MM.1S (cell line): ENCODE results near the gene ACSS3.

Experiments used
- DNase-seq: peaks from one replicate; pipeline ENCODE4 v3.0.0-alpha.2; 2015
- H2AFZ ChIP-seq: fragments of 300-600 bp; sonication (generic); 2 replicates; pipeline ENCODE4 v1.6.0; 2016; ENCODE audit warnings: antibody characterized with exemption, low read length
- H3F3A ChIP-seq: fragments of 300-600 bp; sonication (generic); 2 replicates; pipeline ENCODE4 v1.6.1; 2016; ENCODE audit warnings: mild to moderate bottlenecking, antibody characterized with exemption, low read length, moderate library complexity, mixed read lengths; ENCODE audit not compliant: insufficient read depth
- H3K27ac ChIP-seq: fragments of 300-600 bp; sonication (generic); 2 replicates; pipeline ENCODE4 v1.5.1; 2016; ENCODE audit warnings: mild to moderate bottlenecking, low read length
- H3K27me3 ChIP-seq: fragments of 300-600 bp; sonication (generic); replicated peaks from 2 replicates; pipeline ENCODE4 v1.6.0; 2016; ENCODE audit warnings: low read length; ENCODE audit not compliant: insufficient read depth
- H3K36me3 ChIP-seq: fragments of 300-600 bp; sonication (generic); replicated peaks from 2 replicates; pipeline ENCODE4 v1.6.1; 2016; ENCODE audit warnings: mild to moderate bottlenecking, low read length, mixed read lengths; ENCODE audit not compliant: insufficient read depth
- H3K4me1 ChIP-seq: fragments of 300-600 bp; sonication (generic); 2 replicates; pipeline ENCODE4 v1.6.1; 2016; ENCODE audit warnings: low read length, mixed read lengths
- H3K4me2 ChIP-seq: fragments of 300-600 bp; sonication (generic); 2 replicates; pipeline ENCODE4 v1.6.0; 2016; ENCODE audit warnings: low read depth, low read length
- H3K4me3 ChIP-seq: fragments of 300-600 bp; sonication (generic); 2 replicates; pipeline ENCODE4 v1.5.1; 2016; ENCODE audit warnings: low read length, mixed read lengths
- H3K79me2 ChIP-seq: fragments of 300-600 bp; sonication (generic); 2 replicates; pipeline ENCODE4 v1.6.1; 2016; ENCODE audit warnings: mixed run types, low read length, mixed read lengths
- H3K9ac ChIP-seq: fragments of 300-600 bp; sonication (generic); 2 replicates; pipeline ENCODE4 v1.6.1; 2016; ENCODE audit warnings: low read length, mixed read lengths
- H3K9me2 ChIP-seq: fragments of 300-600 bp; sonication (generic); replicated peaks from 2 replicates; pipeline ENCODE4 v1.6.1; 2016; ENCODE audit warnings: mild to moderate bottlenecking, low read length, mixed read lengths; ENCODE audit not compliant: insufficient read depth
- H3K9me3 ChIP-seq: fragments of 300-600 bp; sonication (generic); replicated peaks from 2 replicates; pipeline ENCODE4 v1.6.1; 2016; ENCODE audit warnings: mild to moderate bottlenecking, low read length, mixed read lengths; ENCODE audit not compliant: insufficient read depth
- H4K20me1 ChIP-seq: fragments of 300-600 bp; sonication (generic); 2 replicates; pipeline ENCODE4 v1.6.1; 2016; ENCODE audit warnings: mild to moderate bottlenecking, low read length, moderate library complexity, mixed read lengths; ENCODE audit not compliant: insufficient read depth
- CTCF ChIP-seq: fragments of 300-600 bp; sonication (generic); IDR thresholded peaks from 2 replicates; pipeline ENCODE4 v1.5.1; 2016; ENCODE audit warnings: antibody characterized with exemption, low read length, mixed read lengths
- EZH2 ChIP-seq: fragments of 300-600 bp; sonication (generic); optimal IDR thresholded peaks from 2 replicates; pipeline ENCODE3; 2017; ENCODE audit warnings: low read depth, mild to moderate bottlenecking, antibody characterized with exemption, low read length, mixed read lengths
- EZH2phosphoT487 ChIP-seq: fragments of 300-600 bp; sonication (generic); IDR thresholded peaks from 2 replicates; pipeline ENCODE4 v1.6.1; 2018; ENCODE audit warnings: antibody characterized with exemption, low read length

Gene ACSS3

GRCh38 chr12:81300454-81300853 lies 222.6 kb downstream of the ACSS3 start:
- Histone ChIP-seq H3F3A (no peaks in the 10 kb centered on the region), H3K27ac (no peak overlapping the region), H3K9me3 (no peaks in the 10 kb centered on the region), H3K9me2 (no peaks in the 10 kb centered on the region), H3K4me2 (no peak overlapping the region), H3K27me3 (no peaks in the 10 kb centered on the region), H3K4me1 (no peaks in the 10 kb centered on the region), H2AFZ (no peak overlapping the region), H3K36me3 (no peaks in the 10 kb centered on the region), H4K20me1 (no peaks in the 10 kb centered on the region), H3K4me3 (no peak overlapping the region), H3K79me2 (no peaks in the 10 kb centered on the region), H3K9ac (no peak overlapping the region)
- TF ChIP-seq CTCF (no peak), EZH2phosphoT487 (no peak), EZH2 (no peak)
- no peak for DNase-seq

GRCh38 chr12:81303935-81304334 lies 226.1 kb downstream of the ACSS3 start:
- no peak overlapping the region for H3K4me3 ChIP-seq
- no peaks in the 10 kb centered on the region for H3K27me3 ChIP-seq
- H3K4me1 ChIP-seq: no peaks in the 10 kb centered on the region
- no peak for TF ChIP-seq CTCF
- TF ChIP-seq EZH2: no peak
- no peak for TF ChIP-seq EZH2phosphoT487
- no peak overlapping the region for H3K27ac ChIP-seq
- no peak overlapping the region for H2AFZ ChIP-seq
- H3K4me2 ChIP-seq: no peak overlapping the region
- no peaks in the 10 kb centered on the region for H3K36me3 ChIP-seq
- H3K9ac ChIP-seq: no peak overlapping the region
- H4K20me1 ChIP-seq: no peaks in the 10 kb centered on the region
- H3K9me2 ChIP-seq: no peaks in the 10 kb centered on the region
- DNase-seq: no peak
- no peaks in the 10 kb centered on the region for H3F3A ChIP-seq
- H3K9me3 ChIP-seq: no peaks in the 10 kb centered on the region
- no peaks in the 10 kb centered on the region for H3K79me2 ChIP-seq
